Measurements from ENCODE around the gene PYGB.

The PYGB gene
- long read RNA-seq, donor 1, full-length matches to known transcripts = 4 of 4 reads
- long read RNA-seq, donor 1, partial matches to known transcripts = 0 of 4 reads
- long read RNA-seq, donor 1, other reads (novel, unspliced or antisense) = 0 of 4 reads
- long read RNA-seq, donor 2, full-length matches to known transcripts = 3 of 3 reads
- long read RNA-seq, donor 2, partial matches to known transcripts = 0 of 3 reads
- long read RNA-seq, donor 2, other reads (novel, unspliced or antisense) = 0 of 3 reads
- long read RNA-seq, donor 3, full-length matches to known transcripts = 4 of 13 reads
- long read RNA-seq, donor 3, partial matches to known transcripts = 0 of 13 reads
- long read RNA-seq, donor 3, other reads (novel, unspliced or antisense) = 9 of 13 reads
- long read RNA-seq, donor 4, full-length matches to known transcripts = 4 of 16 reads
- long read RNA-seq, donor 4, partial matches to known transcripts = 0 of 16 reads
- long read RNA-seq, donor 4, other reads (novel, unspliced or antisense) = 12 of 16 reads
- long read RNA-seq, donor 5, full-length matches to known transcripts = 7 of 7 reads
- long read RNA-seq, donor 5, partial matches to known transcripts = 0 of 7 reads
- long read RNA-seq, donor 5, other reads (novel, unspliced or antisense) = 0 of 7 reads
- long read RNA-seq, donor 6, full-length matches to known transcripts = 5 of 19 reads
- long read RNA-seq, donor 6, partial matches to known transcripts = 5 of 19 reads
- long read RNA-seq, donor 6, other reads (novel, unspliced or antisense) = 9 of 19 reads
- long read RNA-seq, donor 7, full-length matches to known transcripts = 5 of 53 reads
- long read RNA-seq, donor 7, partial matches to known transcripts = 25 of 53 reads
- long read RNA-seq, donor 7, other reads (novel, unspliced or antisense) = 23 of 53 reads
- long read RNA-seq, donor 8, full-length matches to known transcripts = 11 of 22 reads
- long read RNA-seq, donor 8, partial matches to known transcripts = 0 of 22 reads
- long read RNA-seq, donor 8, other reads (novel, unspliced or antisense) = 11 of 22 reads

DNA sequence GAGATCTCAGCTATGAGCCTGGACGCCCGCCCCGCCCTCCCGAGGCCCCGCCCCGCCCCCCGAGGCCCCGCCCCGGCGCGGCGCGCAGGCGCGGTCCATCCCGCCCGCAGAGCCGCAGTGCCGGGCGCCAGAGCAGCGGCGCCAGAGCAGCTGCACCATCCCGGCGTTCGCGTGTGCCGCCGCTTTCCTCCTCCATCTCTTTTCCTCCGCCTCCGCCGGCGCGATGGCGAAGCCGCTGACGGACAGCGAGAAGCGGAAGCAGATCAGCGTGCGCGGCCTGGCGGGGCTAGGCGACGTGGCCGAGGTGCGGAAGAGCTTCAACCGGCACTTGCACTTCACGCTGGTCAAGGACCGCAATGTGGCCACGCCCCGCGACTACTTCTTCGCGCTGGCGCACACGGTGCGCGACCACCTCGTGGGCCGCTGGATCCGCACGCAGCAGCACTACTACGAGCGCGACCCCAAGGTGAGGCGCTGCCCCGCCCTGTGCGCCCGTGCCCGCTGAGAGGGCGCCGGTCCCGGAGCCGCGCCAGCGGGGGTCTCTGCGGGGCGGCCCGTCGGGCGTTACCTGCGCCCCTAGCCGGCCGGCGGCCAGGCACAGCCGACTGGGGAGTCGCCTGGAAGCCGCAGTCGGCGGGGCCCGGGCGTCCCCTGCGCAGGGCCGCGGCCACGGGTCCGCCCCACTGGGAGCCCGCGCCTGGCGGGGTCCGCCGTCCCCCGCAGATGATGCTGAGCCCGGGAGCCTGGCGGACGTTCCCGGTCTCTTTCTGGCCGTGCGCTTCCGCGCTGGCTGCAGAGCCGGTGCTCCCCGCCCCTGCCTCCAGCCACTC, at the start of gene PYGB:
PYGB (plus strand) TSS at position 130 of the 830 bp plus-strand sequence; CDS start at position 224, 94 bp downstream.
- DNase-seq = peak; percentile 99

DNA sequence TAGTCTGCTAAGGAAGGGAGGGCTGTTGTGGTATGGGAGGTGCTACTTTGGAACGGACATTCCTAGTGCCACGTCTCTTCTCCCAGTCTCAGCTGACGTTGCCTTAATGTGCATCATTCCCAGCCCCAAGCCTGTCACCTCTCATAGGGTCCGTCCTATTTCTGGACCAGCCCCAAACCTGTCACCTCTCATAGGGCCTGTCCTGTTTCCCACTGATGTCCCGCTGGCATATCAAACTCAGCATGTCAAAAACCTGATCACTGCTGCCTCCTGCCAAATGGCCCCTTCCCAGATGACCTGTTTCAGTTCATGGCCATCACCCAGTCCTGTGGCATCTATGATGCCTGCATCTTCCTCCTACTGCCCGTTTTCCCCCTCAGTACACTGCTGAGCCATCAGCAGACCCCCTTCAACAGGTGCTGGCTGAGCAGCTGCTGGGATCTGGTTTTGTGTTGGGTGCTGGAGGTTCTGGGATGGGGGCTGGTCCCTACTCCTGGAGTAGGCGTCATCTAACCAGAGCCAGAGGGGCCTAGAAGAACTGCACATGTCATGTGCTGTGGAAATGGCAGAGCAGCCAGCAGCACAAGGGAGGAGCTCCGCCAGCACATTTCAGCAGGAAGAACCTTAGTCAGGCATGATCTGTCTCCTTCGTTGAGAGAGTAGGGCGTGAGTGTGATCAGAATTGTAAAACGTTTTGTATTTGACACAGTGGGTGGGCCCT, 49.1 kb upstream of the PYGB start:
- no peak for DNase-seq

DNA sequence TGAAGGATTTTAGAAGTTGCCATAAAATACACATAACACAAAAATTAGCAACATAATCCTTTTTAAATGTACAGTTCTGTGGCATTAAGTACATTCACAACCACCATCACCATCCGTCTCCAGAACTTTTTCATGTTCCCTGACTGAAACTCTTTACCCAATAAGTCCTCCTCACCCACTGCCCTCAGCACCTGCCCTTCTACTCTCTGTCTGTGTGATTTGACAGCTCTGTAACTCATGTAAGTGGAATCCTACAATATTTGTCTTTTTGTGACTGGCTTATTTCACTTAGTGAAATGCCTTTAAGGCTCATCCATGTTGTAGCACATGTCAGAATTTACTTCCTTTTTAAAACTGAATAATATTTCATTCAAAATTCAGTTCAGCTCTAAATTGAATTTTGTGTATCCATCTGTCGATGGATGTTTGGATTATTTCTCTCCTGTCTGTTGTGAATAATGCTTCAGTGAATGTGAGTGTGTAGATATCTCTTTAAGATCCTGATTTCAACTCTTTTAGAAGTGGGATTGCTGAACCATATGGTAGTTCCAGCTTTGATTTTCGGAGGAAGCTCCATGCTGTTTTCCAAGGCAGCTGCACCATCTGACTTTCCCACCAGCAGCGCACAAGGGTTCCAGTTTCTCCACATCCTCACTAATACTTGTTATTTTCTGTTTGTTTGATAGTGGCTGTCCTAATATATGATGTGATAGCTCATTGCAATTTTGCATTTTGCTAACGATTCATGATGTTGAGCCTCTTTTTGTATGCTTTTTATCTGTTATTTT, 48.2 kb upstream of the PYGB start:
- DNase-seq = no peak

DNA sequence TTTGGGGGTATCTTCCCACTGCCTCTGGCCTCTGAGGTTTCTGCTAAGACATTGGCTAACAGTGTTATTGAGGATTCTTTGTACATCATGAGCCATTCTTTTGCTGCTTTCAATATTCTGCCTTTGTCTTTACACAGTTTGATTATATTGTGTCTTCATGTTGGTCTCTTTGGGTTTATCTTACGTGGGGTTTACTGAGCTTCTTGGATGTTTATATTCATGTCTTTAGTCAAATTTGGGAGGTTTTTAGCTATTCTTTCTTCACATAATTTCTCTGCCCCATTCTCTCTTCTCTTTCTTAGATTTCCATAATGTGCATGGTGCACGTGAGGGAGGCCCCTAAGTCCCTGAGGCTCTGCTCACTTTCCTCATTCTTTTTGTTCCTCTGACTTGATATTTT, 44.8 kb upstream of the PYGB start:
- DNase-seq = no peak

DNA sequence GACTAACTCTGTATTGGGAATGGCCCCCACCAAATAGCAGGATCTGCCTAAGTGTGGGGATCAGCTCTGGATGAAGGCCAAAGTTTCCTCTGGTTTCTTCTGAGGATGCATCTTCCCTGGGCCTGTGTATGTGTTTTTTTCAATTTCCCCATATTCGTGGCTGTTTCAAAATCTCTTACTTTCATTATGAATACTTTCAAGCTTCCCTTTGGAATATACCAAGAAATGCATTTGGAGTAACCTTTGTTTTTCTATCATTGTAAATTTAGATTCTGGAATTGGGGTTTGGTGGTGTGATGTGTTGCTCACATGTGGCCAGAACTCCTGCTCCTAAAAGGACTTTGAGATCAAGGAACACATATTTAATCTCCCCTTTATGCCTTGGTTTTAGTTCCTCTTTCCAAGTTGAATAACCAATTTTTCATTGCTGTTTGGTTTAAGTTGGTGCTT, 44.0 kb upstream of the PYGB start:
- DNase-seq = no peak

GRCh38 chr20:25204550-25205276, 43.2 kb upstream of the PYGB start:
- no peak for DNase-seq

- no peak for DNase-seq
Measured at GRCh38 chr20:25205277-25206062, 42.4 kb upstream of the PYGB start.

GRCh38 chr20:25206063-25206403, 41.9 kb upstream of the PYGB start:
- no peak for DNase-seq

- no peak for DNase-seq
Measured at GRCh38 chr20:25206548-25206947, 41.3 kb upstream of the PYGB start.

DNA sequence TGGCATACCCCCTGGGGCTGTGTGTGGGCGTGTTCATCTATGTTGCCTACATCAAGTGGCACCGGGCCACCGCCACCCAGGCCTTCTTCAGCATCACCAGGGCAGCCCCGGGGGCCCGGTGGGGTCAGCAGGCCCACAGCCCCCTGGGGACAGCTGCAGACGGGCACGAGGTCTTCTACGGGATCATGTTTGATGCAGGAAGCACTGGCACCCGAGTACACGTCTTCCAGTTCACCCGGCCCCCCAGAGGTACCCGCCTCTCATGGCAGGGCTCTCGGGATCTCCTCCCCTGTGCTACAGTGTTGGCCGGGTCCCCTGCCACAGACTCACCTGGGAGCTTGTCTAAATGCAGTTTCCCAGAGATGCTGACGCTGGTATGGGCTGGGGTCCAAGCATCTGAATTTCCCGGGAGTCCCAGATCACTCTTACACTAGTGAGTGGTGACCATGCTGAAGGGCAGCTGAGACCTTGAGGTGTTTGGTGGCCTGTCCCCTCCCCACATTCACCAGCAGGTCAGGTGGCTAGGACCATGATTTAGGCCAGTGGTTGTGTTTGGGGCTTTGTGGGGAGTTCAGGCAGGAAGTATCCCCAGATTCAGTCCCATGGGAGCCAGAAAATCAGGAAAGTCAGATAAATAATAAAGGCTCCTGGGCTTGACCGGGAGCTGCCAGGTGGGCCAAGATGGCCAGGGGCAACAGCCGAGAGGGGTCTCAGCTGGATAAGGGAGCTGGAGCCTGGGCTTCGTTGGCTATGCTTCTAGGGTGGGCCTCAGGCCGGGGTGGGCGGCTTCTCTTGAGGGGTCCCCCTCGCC, 40.5 kb upstream of the PYGB start:
- no peak for DNase-seq

- DNase-seq = no peak
Measured at GRCh38 chr20:25207960-25208534, 39.8 kb upstream of the PYGB start.

DNA sequence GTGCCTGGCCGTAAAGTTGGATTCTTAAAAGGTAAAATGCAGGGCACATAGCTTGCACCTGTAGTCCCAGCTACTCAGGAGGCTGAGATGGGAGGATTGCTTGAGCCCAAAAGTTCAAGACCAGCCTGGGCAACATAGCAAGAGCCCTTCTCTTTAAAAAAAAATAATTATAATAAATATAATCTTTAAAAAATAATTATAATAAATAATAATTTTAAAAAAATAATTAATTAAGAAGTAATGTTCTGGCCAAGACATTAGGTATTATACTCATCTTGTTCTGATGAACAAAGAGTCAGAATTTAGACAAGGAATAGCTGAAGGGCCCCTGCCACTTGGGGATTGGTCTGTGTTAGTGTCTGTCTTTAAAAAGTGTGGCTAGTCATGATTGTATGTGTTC, 38.5 kb upstream of the PYGB start:
- DNase-seq = no peak

- DNase-seq = no peak
Measured at GRCh38 chr20:25209911-25210310, 38.0 kb upstream of the PYGB start.

GRCh38 chr20:25211273-25211672, 36.6 kb upstream of the PYGB start:
- DNase-seq = no peak

DNA sequence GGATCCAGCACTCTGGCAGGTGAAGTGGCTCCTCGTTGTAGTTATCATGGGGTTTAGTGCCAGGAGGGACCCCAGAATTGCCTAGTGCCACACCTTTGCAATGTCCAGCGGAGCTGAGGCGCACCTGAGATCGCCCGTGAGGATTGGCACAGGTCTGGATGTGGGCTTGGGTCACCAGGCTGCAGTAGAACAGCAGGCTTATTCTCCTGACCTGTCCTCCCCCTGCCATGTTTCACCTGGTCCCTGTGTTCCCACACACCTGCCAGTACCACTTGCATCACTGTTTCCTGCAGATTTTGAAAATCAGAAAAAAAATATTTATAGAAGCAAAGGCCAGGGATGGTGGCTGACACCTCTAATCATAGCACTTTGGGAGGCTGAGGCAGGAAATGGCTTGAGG, 35.6 kb upstream of the PYGB start:
- DNase-seq = no peak

- no peak for DNase-seq
Measured at GRCh38 chr20:25213566-25214425, 34.1 kb upstream of the PYGB start.

DNA sequence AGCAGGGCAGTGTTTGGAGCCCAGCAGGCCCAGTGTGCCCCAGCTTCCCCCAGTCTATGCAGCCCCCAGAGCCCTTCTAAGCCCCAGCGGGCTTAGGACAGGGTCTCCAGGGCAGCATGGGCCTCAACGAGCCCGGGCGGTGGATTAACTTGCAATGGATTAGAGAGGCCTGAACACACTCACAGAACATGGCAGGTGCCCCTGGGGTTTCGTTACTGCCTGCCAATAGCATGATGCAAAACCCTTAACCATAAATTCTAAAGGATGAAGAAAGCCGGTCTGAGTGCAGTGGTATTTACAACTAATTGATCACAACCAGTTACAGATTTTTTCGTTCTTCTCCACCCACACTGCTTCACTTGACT, 33.5 kb upstream of the PYGB start:
- DNase-seq = no peak

Data from right kidney (tissue), 9 donors.